Aorta (tissue), 5 donors: ENCODE measurements around the gene TNFRSF19. TPM values are rescaled to one million over a fixed set of nuclear protein-coding genes. Genes with fewer than 3 reads are reported as not detected.

Experiments used
- ATAC-seq: fragments of 200-7000 bp; cut with Tn5 transposase; one replicate; pipeline ENCODE4 v1.9.1; 2022; ENCODE audit warnings: moderate library complexity; ENCODE audit not compliant: low FRiP score
- DNase-seq, 2 donors: peaks; one replicate each; pipeline ENCODE4 v3.0.0-alpha.2; 2020
- H3K27ac ChIP-seq, 2 donors: one replicate each; pipeline ENCODE4 v1.5.1; 2013; ENCODE audit warnings: low read length in 2 of 2, mild to moderate bottlenecking in 2 of 2, moderate library complexity in 2 of 2, control low read depth in 1 of 2, inconsistent platforms in 1 of 2, low read depth in 1 of 2
- H3K27me3 ChIP-seq, 2 donors: one replicate each; pipeline ENCODE4 v1.6.1; 2013; ENCODE audit warnings: control low read depth in 1 of 2, low read length in 1 of 2, mild to moderate bottlenecking in 1 of 2, moderate library complexity in 1 of 2; ENCODE audit not compliant: insufficient read depth in 2 of 2, control insufficient read depth in 1 of 2
- H3K36me3 ChIP-seq, 2 donors: one replicate each; pipeline ENCODE4 v1.6.1; 2013; ENCODE audit warnings: control low read depth in 1 of 2, low read length in 1 of 2, mild to moderate bottlenecking in 1 of 2; ENCODE audit not compliant: insufficient read depth in 2 of 2, control insufficient read depth in 1 of 2
- H3K4me1 ChIP-seq, 2 donors: one replicate each; pipeline ENCODE4 v1.6.1; 2013; ENCODE audit warnings: low read length in 2 of 2, control low read depth in 1 of 2, mild to moderate bottlenecking in 1 of 2, moderate library complexity in 1 of 2; ENCODE audit not compliant: insufficient read depth in 2 of 2, control insufficient read depth in 1 of 2
- H3K4me3 ChIP-seq, 2 donors: one replicate each; pipeline ENCODE4 v1.5.1; 2013; ENCODE audit warnings: low read length in 2 of 2, control low read depth in 1 of 2, mild to moderate bottlenecking in 1 of 2
- H3K9me3 ChIP-seq: one replicate; pipeline ENCODE4 v1.6.1; 2013; ENCODE audit warnings: mild to moderate bottlenecking, low read length; ENCODE audit not compliant: control insufficient read depth
- WGBS, 2 donors: extraction: QIAGEN DNeasy Blood & Tissue Kit; methylation state at CpG; one replicate each; pipeline ENCODE4 v1.1.7; 2013; 5-methylcytosine and 5-hydroxymethylcytosine counted together
- intact Hi-C, 2 donors: fragments of 100-400 bp; cut with DNase I; formaldehyde crosslinking; loops; one replicate each; pipeline versions ENCODE4 v1.14.2 to v1.15.0; 2022
- polyA plus RNA-seq, 2 donors: library from polyadenylated mRNA; stranded (reverse); fragments of 200-250 nt; gene quantifications; one replicate each; pipeline ENCODE4 v1.2.3, GENCODE V29; 2013
- total RNA-seq, 2 donors: library from RNA; stranded (reverse); fragmentation: NEBNext Ultra II Directional; extraction: Animal tissue kit (Norgen Biotek cat#: 25700); gene quantifications; one replicate each; pipeline ENCODE4 v1.2.1, GENCODE V29; 2021
- donor health status: healthy with polysubstance abuse.
- donor health status: Bipolar disorder and iron deficiency.
- donor health status: DM: no; HTN: no; CAD: no.
- donor health status: DM: no; HTN: no; CAD: no.
- donor health status: DM: yes; HTN: yes; CAD: no.

The TNFRSF19 gene
- total and polyA plus RNA-seq, 4 donors: 0.38 to 4.3 (median 1.9) TPM

DNA sequence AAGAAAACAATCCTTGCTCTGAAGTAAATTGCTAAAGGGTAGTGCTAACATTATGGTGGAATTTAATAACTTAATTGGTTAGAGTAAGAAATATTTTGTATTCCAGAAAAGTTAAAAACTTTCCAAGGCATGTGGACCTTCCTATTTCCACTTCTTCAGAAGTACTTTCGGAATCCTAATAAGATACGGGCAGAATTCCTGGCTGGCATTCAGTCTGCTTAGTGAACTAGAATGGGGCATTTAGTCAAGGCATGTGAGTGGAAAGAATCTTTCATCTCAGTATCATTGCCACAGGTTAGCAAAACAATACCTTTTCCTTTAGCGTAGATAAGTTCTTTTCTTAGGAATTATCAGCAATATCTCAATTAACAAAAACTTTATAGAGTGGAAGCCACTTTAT lies 85.1 kb downstream of the TNFRSF19 start:
- DNase-seq: no peak
- intact Hi-C loops: no loop called here
- Histone ChIP-seq H3K4me3 (no peak overlapping the region), H3K27me3 (no peaks in the 10 kb centered on the region), H3K27ac (no peak overlapping the region), H3K4me1 (no peaks in the 10 kb centered on the region), H3K9me3 (no peaks in the 10 kb centered on the region), H3K36me3 (no peaks in the 10 kb centered on the region)
- no peak for ATAC-seq
- 93 to 94% methylated on average over 3 of the region's 3 CpGs for WGBS, 2 donors

DNA sequence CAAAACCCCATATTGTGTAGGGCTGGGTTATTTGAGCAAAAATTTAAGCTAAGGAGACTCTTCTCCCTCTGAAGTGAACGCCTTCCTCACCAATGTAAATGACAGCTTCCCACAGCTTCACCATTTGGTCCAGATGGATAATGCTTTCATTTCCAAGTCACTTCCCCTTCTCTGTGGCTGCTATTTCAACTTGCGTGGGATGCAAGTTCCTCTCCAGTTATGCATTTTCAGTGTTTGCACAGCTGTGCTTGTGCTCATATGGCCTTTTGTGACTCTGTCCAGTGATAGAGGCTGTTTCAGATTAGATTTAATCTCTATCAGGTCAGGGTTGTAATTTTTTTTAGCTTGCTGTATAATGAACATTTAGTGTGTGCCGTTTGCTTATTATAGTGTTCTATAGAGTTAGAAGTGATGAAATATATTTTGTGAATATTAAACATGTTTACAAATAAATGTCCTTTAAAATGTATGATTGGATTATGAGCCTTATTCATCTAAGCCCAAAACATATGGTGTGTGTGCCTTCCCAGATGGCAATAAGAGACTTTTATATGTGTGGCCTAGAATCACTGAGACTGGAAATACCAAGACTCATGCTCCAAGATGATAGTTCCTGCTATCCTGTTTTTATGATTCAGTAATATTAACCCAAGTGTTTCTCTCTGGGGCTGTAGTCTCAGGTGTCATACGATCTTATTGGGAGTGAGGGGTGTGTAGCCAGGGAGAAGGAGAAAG lies 86.6 kb downstream of the TNFRSF19 start:
- intact Hi-C loops: no loop called here
- DNase-seq (no peak), ATAC-seq (no peak)
- H3K9me3 ChIP-seq: no peaks in the 10 kb centered on the region
- no peaks in the 10 kb centered on the region for H3K36me3 ChIP-seq
- H3K4me1 ChIP-seq: no peaks in the 10 kb centered on the region
- H3K27ac ChIP-seq: no peak overlapping the region
- no peak overlapping the region for H3K4me3 ChIP-seq
- H3K27me3 ChIP-seq: no peaks in the 10 kb centered on the region
- WGBS, 2 donors: 47 to 59% methylated on average over 4 of the region's 4 CpGs

DNA sequence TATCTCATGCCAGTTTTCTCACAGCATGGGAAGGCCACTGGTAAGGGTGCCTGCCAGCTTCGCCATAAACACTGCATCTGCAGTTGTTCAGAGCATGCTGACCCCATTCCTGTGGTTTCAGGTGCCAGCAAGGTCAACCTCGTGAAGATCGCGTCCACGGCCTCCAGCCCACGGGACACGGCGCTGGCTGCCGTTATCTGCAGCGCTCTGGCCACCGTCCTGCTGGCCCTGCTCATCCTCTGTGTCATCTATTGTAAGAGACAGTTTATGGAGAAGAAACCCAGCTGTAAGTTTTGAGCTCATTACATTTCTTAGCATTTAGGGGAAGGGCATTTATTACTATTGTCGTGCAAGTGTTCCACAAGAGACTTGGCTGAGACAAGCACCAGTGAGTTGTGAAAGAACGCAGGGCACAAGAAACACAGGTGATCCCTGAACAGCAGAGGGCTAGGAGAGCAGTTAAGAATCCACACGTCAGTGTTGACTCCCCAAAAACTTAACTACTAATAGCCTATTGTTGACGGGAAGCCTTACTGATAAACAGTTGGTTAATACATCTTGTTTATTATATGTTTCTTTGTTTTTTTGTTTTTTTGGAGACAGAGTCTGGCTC lies 88.8 kb downstream of the TNFRSF19 start:
- Histone ChIP-seq H3K36me3 (no peaks in the 10 kb centered on the region), H3K27ac (no peak overlapping the region), H3K4me3 (no peak overlapping the region), H3K4me1 (no peaks in the 10 kb centered on the region), H3K27me3 (no peaks in the 10 kb centered on the region), H3K9me3 (no peaks in the 10 kb centered on the region)
- intact Hi-C loops: no loop called here
- 92 to 93% methylated on average over 15 of the region's 15 CpGs for WGBS, 2 donors
- DNase-seq: no peak
- peak; percentile 48 for ATAC-seq

DNA sequence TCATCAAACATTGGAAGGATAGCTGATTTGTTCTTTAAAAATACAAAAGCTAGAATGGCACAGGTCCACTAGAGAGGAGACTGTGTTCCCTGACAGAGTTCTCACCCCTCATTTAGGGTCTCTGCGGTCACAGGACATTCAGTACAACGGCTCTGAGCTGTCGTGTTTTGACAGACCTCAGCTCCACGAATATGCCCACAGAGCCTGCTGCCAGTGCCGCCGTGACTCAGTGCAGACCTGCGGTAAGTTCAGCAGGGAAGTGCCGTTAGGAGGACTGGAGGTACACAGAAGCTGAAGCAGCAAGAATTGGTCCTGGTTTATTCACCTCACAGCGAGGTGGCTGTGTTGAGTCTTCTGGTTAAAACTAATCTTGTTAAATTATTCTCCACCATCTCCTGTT lies 90.0 kb downstream of the TNFRSF19 start:
- Histone ChIP-seq H3K36me3 (no peaks in the 10 kb centered on the region), H3K27ac (no peak overlapping the region), H3K27me3 (no peaks in the 10 kb centered on the region), H3K9me3 (no peaks in the 10 kb centered on the region), H3K4me3 (no peak overlapping the region), H3K4me1 (no peaks in the 10 kb centered on the region)
- intact Hi-C loops: no loop called here
- ATAC-seq: no peak
- 75 to 78% methylated on average over 9 of the region's 9 CpGs for WGBS, 2 donors
- no peak for DNase-seq

DNA sequence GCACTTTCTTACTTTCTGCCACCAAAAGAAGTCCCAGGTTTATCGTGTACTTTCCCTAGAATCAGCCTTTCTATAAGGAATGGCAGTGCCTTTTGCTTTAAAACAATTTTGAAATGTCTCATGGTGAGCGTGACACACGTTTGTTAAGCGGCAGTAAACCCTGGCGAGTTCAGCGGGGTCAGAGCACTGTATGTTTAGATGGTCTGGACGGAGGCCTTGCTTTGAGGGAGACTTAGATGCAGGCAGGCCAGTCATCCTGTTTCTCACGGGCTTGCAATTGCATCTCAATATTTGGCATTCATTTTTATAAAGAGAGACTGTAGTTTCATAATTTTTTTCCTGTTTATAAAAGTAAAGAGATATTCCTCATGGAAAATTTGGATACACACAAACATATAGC lies 96.4 kb downstream of the TNFRSF19 start:
- H3K4me1 ChIP-seq: no peaks in the 10 kb centered on the region
- H3K9me3 ChIP-seq: no peaks in the 10 kb centered on the region
- H3K27ac ChIP-seq: no peak overlapping the region
- DNase-seq (no peak), ATAC-seq (no peak)
- 87 to 90% methylated on average over 8 of the region's 8 CpGs for WGBS, 2 donors
- no peak overlapping the region for H3K4me3 ChIP-seq
- no peaks in the 10 kb centered on the region for H3K36me3 ChIP-seq
- intact Hi-C loops: no loop called here
- H3K27me3 ChIP-seq: no peaks in the 10 kb centered on the region

DNA sequence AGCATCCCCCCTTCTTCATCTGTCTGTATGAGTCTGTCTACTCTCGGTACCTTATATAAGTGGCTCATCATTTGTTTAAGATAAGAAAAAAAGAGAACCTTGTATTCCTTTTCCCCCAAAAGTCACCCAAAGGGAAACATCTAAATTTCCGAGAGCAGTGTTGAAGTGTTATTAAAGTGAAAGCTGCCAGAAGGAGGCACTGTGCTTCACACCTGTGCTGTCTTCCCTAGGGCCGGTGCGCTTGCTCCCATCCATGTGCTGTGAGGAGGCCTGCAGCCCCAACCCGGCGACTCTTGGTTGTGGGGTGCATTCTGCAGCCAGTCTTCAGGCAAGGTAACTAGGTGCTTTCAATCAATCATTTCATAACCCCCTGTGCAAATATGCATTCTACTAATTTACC lies 97.5 kb downstream of the TNFRSF19 start:
- no peaks in the 10 kb centered on the region for H3K27me3 ChIP-seq
- no peaks in the 10 kb centered on the region for H3K9me3 ChIP-seq
- 98% methylated on average over 6 of the region's 6 CpGs for WGBS, 2 donors
- no peak overlapping the region for H3K27ac ChIP-seq
- no peak overlapping the region for H3K4me3 ChIP-seq
- ATAC-seq: no peak
- DNase-seq: no peak
- intact Hi-C loops: no loop called here
- no peaks in the 10 kb centered on the region for H3K36me3 ChIP-seq
- H3K4me1 ChIP-seq: no peaks in the 10 kb centered on the region

DNA sequence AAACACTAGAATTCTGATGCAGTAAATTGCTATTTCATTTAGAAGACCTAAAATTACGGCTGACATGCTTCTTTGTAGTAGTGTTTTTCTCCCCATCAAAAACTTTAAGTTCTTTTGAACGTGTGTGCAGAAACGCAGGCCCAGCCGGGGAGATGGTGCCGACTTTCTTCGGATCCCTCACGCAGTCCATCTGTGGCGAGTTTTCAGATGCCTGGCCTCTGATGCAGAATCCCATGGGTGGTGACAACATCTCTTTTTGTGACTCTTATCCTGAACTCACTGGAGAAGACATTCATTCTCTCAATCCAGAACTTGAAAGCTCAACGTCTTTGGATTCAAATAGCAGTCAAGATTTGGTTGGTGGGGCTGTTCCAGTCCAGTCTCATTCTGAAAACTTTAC lies 98.3 kb downstream of the TNFRSF19 start:
- intact Hi-C loops: no loop called here
- H3K27ac ChIP-seq: no peak overlapping the region
- 94 to 96% methylated on average over 9 of the region's 9 CpGs for WGBS, 2 donors
- H3K4me1 ChIP-seq: no peaks in the 10 kb centered on the region
- no peaks in the 10 kb centered on the region for H3K36me3 ChIP-seq
- no peak overlapping the region for H3K4me3 ChIP-seq
- DNase-seq: no peak
- no peaks in the 10 kb centered on the region for H3K9me3 ChIP-seq
- no peaks in the 10 kb centered on the region for H3K27me3 ChIP-seq
- no peak for ATAC-seq

DNA sequence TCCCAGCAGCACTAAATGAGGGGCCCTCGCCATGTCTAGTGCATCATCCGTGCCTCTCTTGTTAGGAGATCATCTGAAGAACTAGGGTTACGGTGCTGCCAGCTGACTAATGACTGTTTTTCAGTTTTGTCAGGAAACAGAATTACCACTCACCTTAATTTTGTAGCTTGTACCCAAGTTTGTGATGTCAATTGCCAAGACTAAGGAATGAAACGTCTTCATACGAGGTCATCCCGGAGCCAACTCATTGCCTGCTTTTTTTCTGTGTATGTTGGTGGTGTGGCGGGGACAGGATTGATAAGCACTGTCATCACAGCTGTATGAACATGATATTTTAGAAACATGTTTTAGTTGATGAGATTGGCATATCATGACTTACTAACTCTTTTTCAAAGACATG lies 100.6 kb downstream of the TNFRSF19 start:
- H3K9me3 ChIP-seq: no peaks in the 10 kb centered on the region
- H3K27me3 ChIP-seq: no peaks in the 10 kb centered on the region
- no peak overlapping the region for H3K27ac ChIP-seq
- ATAC-seq (no peak), DNase-seq (no peak)
- H3K4me1 ChIP-seq: no peaks in the 10 kb centered on the region
- 83 to 90% methylated on average over 7 of the region's 7 CpGs for WGBS, 2 donors
- no peaks in the 10 kb centered on the region for H3K36me3 ChIP-seq
- intact Hi-C loops: no loop called here
- no peak overlapping the region for H3K4me3 ChIP-seq

DNA sequence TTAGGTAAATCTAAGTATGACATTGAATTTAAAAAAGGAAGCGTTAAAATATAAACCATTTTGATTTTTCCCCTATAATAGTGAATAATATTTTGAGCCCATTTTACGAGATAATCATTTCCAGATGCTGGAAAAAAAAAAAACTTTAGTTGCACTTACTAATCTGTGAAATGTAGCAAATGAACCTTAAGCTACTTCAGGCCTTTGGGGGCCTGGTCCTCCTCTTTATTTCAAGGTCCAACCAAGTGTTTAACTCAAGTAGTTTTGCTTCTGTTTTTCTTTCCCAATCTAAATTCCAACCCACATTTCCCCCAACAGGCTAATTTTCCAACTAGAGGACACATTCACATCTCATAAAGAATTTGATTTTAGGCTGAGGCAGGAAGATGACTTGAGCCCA lies 101.2 kb downstream of the TNFRSF19 start:
- Histone ChIP-seq H3K27ac (no peak overlapping the region), H3K9me3 (no peaks in the 10 kb centered on the region), H3K4me3 (no peak overlapping the region), H3K36me3 (no peaks in the 10 kb centered on the region), H3K4me1 (no peaks in the 10 kb centered on the region), H3K27me3 (no peaks in the 10 kb centered on the region)
- 93% methylated on average over 2 of the region's 2 CpGs for WGBS, 2 donors
- ATAC-seq (no peak), DNase-seq (no peak)
- intact Hi-C loops: no loop called here
